Lower lobe of right lung (tissue), 2 donors: ENCODE results near the gene SRRT. TPM values are rescaled to one million over a fixed set of nuclear protein-coding genes. Genes with fewer than 3 reads are reported as not detected.

Experiments
- ATAC-seq, 2 donors: fragments of 200-7000 bp; cut with Tn5 transposase; one replicate each; pipeline ENCODE4 v1.9.1; 2020 to 2022; ENCODE audit warnings: mild to moderate bottlenecking in 2 of 2, moderate library complexity in 2 of 2
- DNase-seq: peaks from one replicate; pipeline ENCODE4 v3.0.0-alpha.2; 2020
- H3K27ac ChIP-seq: fragments of 200-600 bp; one replicate; pipeline ENCODE4 v1.8.0; 2022
- H3K27me3 ChIP-seq: fragments of 200-600 bp; one replicate; pipeline ENCODE4 v1.8.0; 2022; ENCODE audit warnings: low read depth
- H3K36me3 ChIP-seq: fragments of 200-600 bp; one replicate; pipeline ENCODE4 v1.8.0; 2022; ENCODE audit warnings: mild to moderate bottlenecking
- H3K4me1 ChIP-seq: fragments of 200-600 bp; one replicate; pipeline ENCODE4 v1.8.0; 2022
- H3K4me3 ChIP-seq: fragments of 200-600 bp; one replicate; pipeline ENCODE4 v1.8.0; 2022; ENCODE audit warnings: mild to moderate bottlenecking
- H3K9me3 ChIP-seq: fragments of 200-600 bp; one replicate; pipeline ENCODE4 v1.8.0; 2022
- CTCF ChIP-seq: fragments of 200-600 bp; IDR thresholded peaks from one replicate; pipeline ENCODE4 v1.8.0; 2022; ENCODE audit warnings: antibody characterized with exemption, mild to moderate bottlenecking
- intact Hi-C: fragments of 100-400 bp; cut with DNase I; formaldehyde crosslinking; loops from one replicate; pipeline ENCODE4 v1.11.0; 2022
- total RNA-seq: library from RNA; stranded (reverse); fragmentation: NEBNext Ultra II Directional; extraction: Animal tissue kit (Norgen Biotek cat#: 25700); gene quantifications from one replicate; pipeline ENCODE4 v1.2.1, GENCODE V29; 2021
- donor health status: DM: no; HTN: yes; CAD: no; lungs with severe emphysema.

SRRT gene
- total RNA-seq, 1 donor from 2014 or later = 105 TPM

GRCh38 chr7:100873599-100874299, 1.2 kb upstream of the SRRT start:
- Histone ChIP-seq H3K27ac (peak overlapping the region; percentile 95), H3K4me1 (peaks cover 42% of the 10 kb centered on the region), H3K9me3 (no peaks in the 10 kb centered on the region), H3K4me3 (peak overlapping the region; percentile 91), H3K27me3 (no peaks in the 10 kb centered on the region), H3K36me3 (peaks cover 67% of the 10 kb centered on the region)
- no peak for DNase-seq
- no peak for ATAC-seq
- TF ChIP-seq CTCF = no peak
- intact Hi-C loops = no loop called here

GRCh38 chr7:100874300-100874576, 665 bp upstream of the SRRT start:
- ATAC-seq (peak in 1 of 2 donors; percentile 0), DNase-seq (no peak)
- Histone ChIP-seq H3K27me3 (no peaks in the 10 kb centered on the region), H3K4me3 (peak overlapping the region; percentile 91), H3K9me3 (no peaks in the 10 kb centered on the region), H3K4me1 (peaks cover 43% of the 10 kb centered on the region), H3K36me3 (peaks cover 72% of the 10 kb centered on the region), H3K27ac (peak overlapping the region; percentile 95)
- no peak for TF ChIP-seq CTCF
- intact Hi-C loops = no loop called here

- DNase-seq (no peak), ATAC-seq (peak; percentile 65 to 67)
- Histone ChIP-seq H3K27ac (peak overlapping the region; percentile 95), H3K36me3 (peaks cover 77% of the 10 kb centered on the region), H3K4me3 (peak overlapping the region; percentile 91), H3K27me3 (no peaks in the 10 kb centered on the region), H3K9me3 (no peaks in the 10 kb centered on the region), H3K4me1 (peaks cover 43% of the 10 kb centered on the region)
- intact Hi-C loops = no loop called here
- TF ChIP-seq CTCF = no peak
Observed at GRCh38 chr7:100875356-100875751, 451 bp downstream of the SRRT start.

- H3K4me3 ChIP-seq = no peak overlapping the region
- H3K27ac ChIP-seq = no peak overlapping the region
- H3K9me3 ChIP-seq = no peaks in the 10 kb centered on the region
- H3K36me3 ChIP-seq = peaks cover 77% of the 10 kb centered on the region
- peaks cover 43% of the 10 kb centered on the region for H3K4me1 ChIP-seq
- H3K27me3 ChIP-seq = no peaks in the 10 kb centered on the region
- no peak for TF ChIP-seq CTCF
- ATAC-seq = no peak
- DNase-seq = no peak
- intact Hi-C loops = no loop called here
Observed at GRCh38 chr7:100878013-100878412, 3.1 kb downstream of the SRRT start.

- Histone ChIP-seq H3K27ac (no peak overlapping the region), H3K27me3 (no peaks in the 10 kb centered on the region), H3K9me3 (no peaks in the 10 kb centered on the region), H3K36me3 (peaks cover 77% of the 10 kb centered on the region), H3K4me3 (no peak overlapping the region), H3K4me1 (peaks cover 43% of the 10 kb centered on the region)
- no peak for TF ChIP-seq CTCF
- intact Hi-C loops = no loop called here
- DNase-seq = no peak
- no peak for ATAC-seq
Observed at GRCh38 chr7:100878685-100879084, 3.8 kb downstream of the SRRT start.
